Pancreas (tissue), 10 donors: ENCODE results near the gene EXOC6. TPM values are rescaled to one million over a fixed set of nuclear protein-coding genes. Genes with fewer than 3 reads are reported as not detected.
A peak's percentile ranks its signal among the peaks of the same experiment; 100 is the strongest.

Experiments used
- ATAC-seq, 4 donors: fragments of 200-7000 bp; cut with Tn5 transposase; one replicate each; pipeline versions ENCODE4 v1.8.0 to v1.9.1; 2020; ENCODE audit warnings: mild to moderate bottlenecking in 4 of 4, moderate library complexity in 4 of 4
- DNase-seq, 6 donors: peaks; one replicate each; pipeline ENCODE4 v3.0.0-alpha.2; 2020
- FAIRE-seq: peaks from 2 replicates; lab custom pipeline; 2012; peaks lifted over from hg19 to GRCh38; lab: Jason Lieb, UNC
- H3K27ac ChIP-seq, 4 donors: fragments of 200-600 bp; sonication (generic); 1 replicate in 3 of 4; 2 replicates in 1 of 4; pipeline versions ENCODE4 v1.5.0 to v1.8.0; 2020
- H3K27me3 ChIP-seq, 4 donors: fragments of 200-600 bp; one replicate each; pipeline ENCODE4 v1.8.0; 2021
- H3K36me3 ChIP-seq, 3 donors: fragments of 200-600 bp; sonication (generic) in 1 of 3; one replicate each; pipeline versions ENCODE4 v1.5.0 to v1.8.0; 2020 to 2021
- H3K4me1 ChIP-seq, 3 donors: fragments of 200-600 bp; one replicate each; pipeline ENCODE4 v1.8.0; 2021
- H3K4me3 ChIP-seq, 4 donors: fragments of 200-600 bp; sonication (generic) in 2 of 4; one replicate each; pipeline versions ENCODE4 v1.5.0 to v1.8.0; 2020 to 2021
- H3K9me3 ChIP-seq, 4 donors: fragments of 200-600 bp; one replicate each; pipeline ENCODE4 v1.8.0; 2021
- CTCF ChIP-seq, 4 donors: fragments of 200-600 bp; sonication (generic) in 3 of 4; IDR thresholded peaks; one replicate each; pipeline versions ENCODE4 v1.5.0 to v1.8.0; 2021; ENCODE audit warnings: antibody characterized with exemption in 4 of 4
- WGBS, 2 donors: extraction: QIAGEN DNeasy Blood & Tissue Kit; methylation state at CpG; one replicate each; pipeline ENCODE4 v1.1.7; 2013; 5-methylcytosine and 5-hydroxymethylcytosine counted together
- intact Hi-C, 3 donors: fragments of 100-400 bp; cut with DNase I; formaldehyde crosslinking; loops; one replicate each; pipeline versions ENCODE4 v1.11.1 to v1.14.2; 2022
- polyA plus RNA-seq, 2 donors: library from polyadenylated mRNA; stranded (reverse); fragments of 200-250 nt; gene quantifications; one replicate each; pipeline ENCODE4 v1.2.3, GENCODE V29; 2013
- total RNA-seq, 6 donors: library from RNA; stranded (reverse); fragmentation: NEBNext Ultra II Directional in 4 of 6; extraction: Animal tissue kit (Norgen Biotek cat#: 25700) in 4 of 6; gene quantifications; one replicate each; pipeline versions ENCODE4 v1.2.1 to v1.2.4, GENCODE V29; 2021 to 2023
- donor health status: healthy with polysubstance abuse.
- donor health status: DM: no; HTN: no; CAD: no; lungs with moderate emphysema.
- donor health status: DM: no; HTN: no; CAD: no.
- donor health status: control.
- donor health status: control.
- donor health status: Bipolar disorder and iron deficiency.
- donor health status: DM: yes; HTN: yes; CAD: no.
- donor health status: DM: no; HTN: no; CAD: no.
- donor health status: DM: no; HTN: no; CAD: no.
- donor health status: DM: yes; HTN: yes; CAD: no.

EXOC6 gene
- total and polyA plus RNA-seq, 8 donors, result 4.2 to 10.3 (median 7.3) TPM

- DNase-seq, result no peak
- no peaks in the 10 kb centered on the region for H3K9me3 ChIP-seq
- intact Hi-C loops, result no loop called here
- H3K36me3 ChIP-seq, result no peaks in the 10 kb centered on the region
- WGBS, 2 donors, result 75 to 78% methylated on average over 6 of the region's 6 CpGs
- no peak for ATAC-seq
- H3K27ac ChIP-seq, result no peak overlapping the region
- no peaks in the 10 kb centered on the region for H3K4me1 ChIP-seq
- H3K4me3 ChIP-seq, result no peak overlapping the region
- TF ChIP-seq CTCF (IDR thresholded peaks at IDR 0.05), result no peak
- no peaks in the 10 kb centered on the region for H3K27me3 ChIP-seq
- FAIRE-seq, result no peak
These were observed 65.7 kb downstream of the EXOC6 start for GRCh38 chr10:92913973-92914372.

- Histone ChIP-seq H3K4me3 (no peak overlapping the region), H3K27me3 (no peaks in the 10 kb centered on the region), H3K36me3 (no peaks in the 10 kb centered on the region), H3K4me1 (no peaks in the 10 kb centered on the region), H3K9me3 (no peaks in the 10 kb centered on the region), H3K27ac (no peak overlapping the region)
- peak; percentile 17 to 60 (median 32) for TF ChIP-seq CTCF (IDR thresholded peaks at IDR 0.05)
- intact Hi-C loops, result no loop called here
- ATAC-seq (peak; percentile 67 to 89 (median 86)), DNase-seq (peak in 3 of 6 donors; percentile 5 to 40 (median 19)), FAIRE-seq (peak; percentile 61)
- 76 to 79% methylated on average over 4 of the region's 4 CpGs for WGBS, 2 donors
These were observed 66.4 kb downstream of the EXOC6 start for GRCh38 chr10:92914478-92915325.

GRCh38 chr10:92915892-92916291, 67.6 kb downstream of the EXOC6 start:
- no peak for DNase-seq
- Histone ChIP-seq H3K36me3 (no peaks in the 10 kb centered on the region), H3K9me3 (no peaks in the 10 kb centered on the region), H3K27me3 (no peaks in the 10 kb centered on the region), H3K27ac (no peak overlapping the region), H3K4me3 (no peak overlapping the region), H3K4me1 (no peaks in the 10 kb centered on the region)
- no peak for ATAC-seq
- TF ChIP-seq CTCF (IDR thresholded peaks at IDR 0.05), result no peak
- WGBS, 2 donors, result 90 to 99% methylated on average over 3 of the region's 3 CpGs
- intact Hi-C loops, result no loop called here
- no peak for FAIRE-seq

- WGBS, 2 donors, result 96 to 98% methylated on average over 2 of the region's 2 CpGs
- TF ChIP-seq CTCF (IDR thresholded peaks at IDR 0.05), result no peak
- Histone ChIP-seq H3K27me3 (no peaks in the 10 kb centered on the region), H3K4me3 (no peak overlapping the region), H3K9me3 (no peaks in the 10 kb centered on the region), H3K36me3 (no peaks in the 10 kb centered on the region), H3K4me1 (no peaks in the 10 kb centered on the region), H3K27ac (no peak overlapping the region)
- intact Hi-C loops, result no loop called here
- DNase-seq (no peak), FAIRE-seq (no peak), ATAC-seq (no peak)
These were observed 68.1 kb downstream of the EXOC6 start for GRCh38 chr10:92916433-92916832.

- 94 to 95% methylated on average over 3 of the region's 3 CpGs for WGBS, 2 donors
- H3K27me3 ChIP-seq, result no peaks in the 10 kb centered on the region
These were observed 70.3 kb downstream of the EXOC6 start for GRCh38 chr10:92918603-92919002.

More at GRCh38 chr10:92918603-92919002, 70.3 kb downstream of the EXOC6 start:
- intact Hi-C loops, result no loop called here
- ATAC-seq, result no peak
- H3K36me3 ChIP-seq, result no peaks in the 10 kb centered on the region
- DNase-seq, result no peak
- H3K4me1 ChIP-seq, result no peaks in the 10 kb centered on the region
- TF ChIP-seq CTCF (IDR thresholded peaks at IDR 0.05), result no peak
- no peaks in the 10 kb centered on the region for H3K9me3 ChIP-seq
- H3K27ac ChIP-seq, result no peak overlapping the region
- no peak for FAIRE-seq
- no peak overlapping the region for H3K4me3 ChIP-seq
